ENCODE data around the gene STRADA. TPM values are rescaled to one million over a fixed set of nuclear protein-coding genes. Genes with fewer than 3 reads are reported as not detected.

The STRADA gene, protein sequence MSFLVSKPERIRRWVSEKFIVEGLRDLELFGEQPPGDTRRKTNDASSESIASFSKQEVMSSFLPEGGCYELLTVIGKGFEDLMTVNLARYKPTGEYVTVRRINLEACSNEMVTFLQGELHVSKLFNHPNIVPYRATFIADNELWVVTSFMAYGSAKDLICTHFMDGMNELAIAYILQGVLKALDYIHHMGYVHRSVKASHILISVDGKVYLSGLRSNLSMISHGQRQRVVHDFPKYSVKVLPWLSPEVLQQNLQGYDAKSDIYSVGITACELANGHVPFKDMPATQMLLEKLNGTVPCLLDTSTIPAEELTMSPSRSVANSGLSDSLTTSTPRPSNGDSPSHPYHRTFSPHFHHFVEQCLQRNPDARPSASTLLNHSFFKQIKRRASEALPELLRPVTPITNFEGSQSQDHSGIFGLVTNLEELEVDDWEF
- 17.2 and 22.3 TPM in 2 replicates for total RNA-seq

DNA sequence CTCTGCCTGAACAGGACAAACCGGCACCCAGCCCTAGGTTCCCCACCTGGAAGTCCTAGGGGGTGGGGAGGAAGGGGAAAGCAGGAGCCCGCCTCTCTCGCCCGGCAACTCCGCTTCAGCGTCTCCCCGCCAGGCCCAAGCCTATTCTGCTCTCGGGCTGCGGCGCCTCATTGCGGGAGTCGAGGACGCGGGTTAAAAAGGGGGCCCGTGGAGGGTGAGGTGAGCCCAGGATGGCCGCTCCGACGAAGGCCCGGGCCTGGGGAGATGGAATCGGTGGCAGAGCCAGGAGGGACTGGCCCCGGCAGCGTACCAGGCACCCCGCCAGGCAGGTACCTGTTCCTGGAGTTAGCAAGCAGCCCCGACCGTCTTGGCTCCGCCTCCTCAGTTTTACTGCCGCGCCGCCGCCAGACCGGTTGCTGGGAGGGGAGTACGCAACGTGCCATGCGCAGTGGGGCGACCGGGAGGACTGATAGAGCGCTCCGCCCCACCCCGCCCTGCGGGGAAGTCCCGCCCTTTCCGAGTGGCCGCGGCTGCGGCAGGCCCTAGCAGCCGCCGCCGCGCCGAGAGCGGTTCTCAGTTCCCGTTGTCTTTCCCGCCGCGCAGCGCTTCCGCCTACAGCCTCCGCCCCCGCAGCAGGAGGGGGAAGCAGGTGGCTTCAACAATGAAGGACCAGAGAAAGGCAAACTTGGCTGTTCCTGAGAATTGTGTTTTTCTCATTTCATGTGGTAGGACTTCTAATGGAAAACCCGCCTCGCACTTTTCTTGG is at the start of gene STRADA:
Gene STRADA, minus strand, starts transcription at position 392 of the 766 bp plus-strand sequence. CDS start 13,430 bp downstream, outside the sequence.

DNA sequence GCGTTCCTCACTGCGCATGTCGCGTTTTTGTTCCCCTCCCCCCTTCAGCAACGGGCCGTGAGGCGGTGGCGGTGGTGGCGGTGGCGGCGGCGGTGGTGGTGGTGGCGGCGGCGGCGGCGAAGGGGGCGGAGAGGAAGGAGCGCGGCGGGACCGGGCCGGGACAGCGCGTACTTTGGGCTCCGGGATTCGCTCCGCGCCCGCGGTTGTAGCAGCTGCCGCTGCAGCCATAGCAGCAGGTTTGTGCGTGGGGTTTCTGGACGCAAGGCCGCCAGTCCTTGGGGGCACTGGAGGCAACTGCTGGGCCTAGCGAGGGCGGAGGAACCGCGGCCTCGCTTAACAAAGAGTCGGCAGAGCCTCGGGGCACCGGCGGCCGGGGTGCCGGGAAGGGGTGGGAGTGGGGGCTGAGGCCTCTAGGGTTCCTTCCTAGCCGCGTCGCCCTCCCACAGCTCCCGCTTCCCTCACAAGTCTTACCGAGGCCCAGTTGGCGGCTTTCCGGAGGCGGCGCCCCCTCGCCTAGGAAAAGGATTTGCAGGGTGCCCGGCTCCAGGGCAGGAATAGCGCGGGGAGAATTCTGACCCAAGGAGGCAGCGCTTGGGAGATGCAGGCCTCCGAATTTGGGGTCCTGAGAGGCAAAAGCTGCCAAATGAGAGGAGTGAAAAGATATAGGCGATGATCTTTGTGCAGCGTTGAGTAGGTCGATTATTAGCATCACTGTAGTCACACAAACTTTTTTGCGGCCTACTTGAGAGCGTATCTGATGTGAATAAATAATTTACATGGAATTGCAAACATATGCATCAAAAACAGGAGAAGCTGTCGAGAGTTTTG is 32.8 kb upstream of the STRADA start, which contains the start of gene DDX42:
Gene DDX42, plus strand, starts transcription at position 30 of the 828 bp plus-strand sequence. CDS start 12,880 bp downstream, outside the sequence.

DNA sequence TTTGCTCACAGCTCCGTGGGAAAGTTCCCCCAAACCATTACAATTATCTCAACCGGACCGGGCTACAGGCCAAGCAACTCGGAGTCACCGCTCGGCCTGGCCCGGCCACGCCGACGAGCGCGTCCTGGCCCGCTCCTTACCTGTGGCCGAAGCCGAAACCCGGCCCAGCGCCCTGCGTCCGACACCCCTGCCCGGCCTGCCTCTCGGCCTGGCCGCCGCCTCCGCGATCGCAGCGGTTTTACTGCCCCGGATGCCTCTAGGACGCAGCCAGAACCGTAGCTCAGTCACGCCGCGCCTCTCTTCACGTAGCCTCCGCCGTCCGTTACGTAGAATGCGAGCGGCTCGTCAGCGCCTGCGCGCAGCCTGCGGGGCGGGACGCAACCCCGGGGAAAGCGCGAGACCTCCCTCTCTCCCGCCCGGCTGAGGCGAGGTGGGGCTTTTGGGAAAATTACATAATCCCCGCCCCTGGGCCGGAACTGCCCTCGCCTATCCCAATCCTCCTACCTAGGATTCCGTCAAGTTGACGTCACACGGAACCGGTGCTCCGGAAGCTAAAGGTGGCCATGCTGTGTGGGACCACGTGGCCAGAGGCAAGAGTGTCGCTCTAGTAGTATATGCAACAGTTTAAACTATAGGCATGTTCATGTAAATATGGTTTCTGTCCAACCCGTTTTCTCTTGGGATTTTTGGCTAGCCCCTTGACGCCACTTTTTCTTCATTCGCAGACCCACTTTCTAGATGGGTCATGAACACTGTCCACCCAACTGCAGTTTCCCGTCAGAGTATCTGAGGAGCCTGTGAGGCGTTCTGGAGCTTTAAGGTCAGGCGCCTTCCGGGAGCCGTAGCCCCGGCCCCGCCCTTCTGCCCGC is 31.9 kb upstream of the STRADA start, which contains the start of gene CCDC47:
Gene CCDC47, minus strand, starts transcription at position 326 of the 869 bp plus-strand sequence. CDS start 7,422 bp downstream, outside the sequence.

DNA sequence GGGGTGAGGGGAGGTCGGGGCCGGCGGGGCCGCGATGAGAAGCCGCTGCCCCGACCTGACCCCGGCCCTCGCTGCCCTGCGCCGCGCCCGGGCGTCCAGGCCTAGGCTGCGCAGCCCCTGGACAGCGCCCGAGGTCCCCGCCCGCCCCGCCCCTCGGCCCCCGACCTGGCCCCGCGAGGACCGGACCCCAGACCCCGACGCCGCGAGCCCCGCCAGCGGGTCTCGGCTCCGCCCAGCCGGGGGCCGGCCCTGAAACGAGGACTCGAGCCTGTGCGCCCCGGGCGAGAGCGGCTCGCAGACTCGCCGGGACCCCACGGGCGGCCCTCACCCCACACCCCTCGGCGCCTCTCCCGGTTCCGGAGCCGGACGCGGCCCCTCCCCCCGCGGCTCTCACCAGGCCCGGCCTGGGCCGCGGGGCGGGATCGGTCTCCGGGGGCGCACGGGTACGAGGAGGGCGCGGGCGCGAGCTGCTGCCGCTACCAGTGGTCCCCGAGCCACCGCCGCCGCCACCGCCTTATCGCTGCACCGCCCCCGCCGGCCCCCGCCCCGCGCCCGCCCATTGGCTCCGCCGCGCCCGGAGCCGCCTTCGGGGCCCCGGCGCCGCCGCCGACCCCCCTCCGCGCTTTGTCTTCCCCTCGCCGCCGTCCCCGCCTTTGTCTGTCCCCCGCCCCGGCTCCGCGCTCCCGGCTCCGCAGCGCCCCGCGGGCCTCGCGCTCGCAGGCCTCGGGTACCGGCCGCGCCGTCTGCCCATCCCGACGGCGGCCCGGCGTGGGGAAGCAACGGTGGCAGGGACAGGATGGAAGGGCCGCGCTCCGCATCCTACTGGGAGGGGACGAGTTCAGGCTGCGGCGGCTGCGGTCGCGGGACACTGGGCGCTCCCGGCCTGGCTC is 41.7 kb downstream of the STRADA start, which contains the start of gene LIMD2:
Gene LIMD2, minus strand, starts transcription at position 488 of the 890 bp plus-strand sequence. CDS start 827 bp downstream, outside the sequence.

Other genes with a start within 250 kb of the STRADA start
- gene KCNH6, start 218.4 kb downstream of the STRADA start, total RNA-seq: not detected in 2 replicates
- 19.0 and 21.5 TPM in 2 replicates for gene DCAF7, start 191.3 kb downstream of the STRADA start, total RNA-seq
- gene TACO1, start 140.9 kb downstream of the STRADA start, total RNA-seq: 16.4 and 18.2 TPM in 2 replicates
- 78.2 and 83.7 TPM in 2 replicates for gene MAP3K3, start 119.4 kb downstream of the STRADA start, total RNA-seq
- gene LIMD2, start 41.7 kb downstream of the STRADA start, total RNA-seq: 13.8 and 24.0 TPM in 2 replicates
- 87.7 and 117 TPM in 2 replicates for gene CCDC47, start 31.8 kb upstream of the STRADA start, total RNA-seq
- gene DDX42, start 32.4 kb upstream of the STRADA start, total RNA-seq: 65.1 and 80.6 TPM in 2 replicates
- gene PSMC5, start 85.6 kb upstream of the STRADA start, total RNA-seq: 92.1 and 129 TPM in 2 replicates
- 57.2 and 84.5 TPM in 2 replicates for gene FTSJ3, start 85.9 kb upstream of the STRADA start, total RNA-seq
- gene SMARCD2, start 100.9 kb upstream of the STRADA start, total RNA-seq: 69.4 and 77.6 TPM in 2 replicates
- gene CSH2, start 131.9 kb upstream of the STRADA start, total RNA-seq: not detected in 2 replicates
- not detected in 2 replicates for gene GH2, start 140.1 kb upstream of the STRADA start, total RNA-seq
- gene CSH1, start 154.8 kb upstream of the STRADA start, total RNA-seq: not detected in 2 replicates
- not detected in 2 replicates for gene CSHL1, start 169.5 kb upstream of the STRADA start, total RNA-seq
- not detected in 2 replicates for gene GH1, start 177.0 kb upstream of the STRADA start, total RNA-seq
- gene CD79B, start 190.5 kb upstream of the STRADA start, total RNA-seq: 1.1 TPM in 2 replicates
- under 0.01 and 0.09 TPM in 2 replicates for gene SCN4A, start 231.1 kb upstream of the STRADA start, total RNA-seq